NCI-H774 (cell line): Measurements from ENCODE around the gene SCNN1B.
"Not testable (repeated sequence)": the region's sequence is repeated elsewhere in the genome, so short reads cannot be mapped to it uniquely, and the experiment has no call there.

Source experiments
- DNase-seq: peaks from one replicate; lab custom pipeline; 2025; lab: John Stamatoyannopoulos, UW

SCNN1B gene

GRCh38 chr16:23381702-23382101 is 79.6 kb downstream of the SCNN1B start:
- DNase-seq: not testable (repeated sequence)

- DNase-seq: peak; percentile 23
Observed at GRCh38 chr16:23382279-23382678, 80.2 kb downstream of the SCNN1B start.

- DNase-seq: no peak
Observed at GRCh38 chr16:23383881-23384280, 81.8 kb downstream of the SCNN1B start.

- no peak for DNase-seq
Observed at GRCh38 chr16:23384878-23385277, 82.8 kb downstream of the SCNN1B start.

- DNase-seq: no peak
Observed at GRCh38 chr16:23385441-23385840, 83.3 kb downstream of the SCNN1B start.

GRCh38 chr16:23387666-23388065 is 85.6 kb downstream of the SCNN1B start:
- DNase-seq: no peak

- no peak for DNase-seq
Observed at GRCh38 chr16:23388786-23389185, 86.7 kb downstream of the SCNN1B start.

- no peak for DNase-seq
Observed at GRCh38 chr16:23389201-23389600, 87.1 kb downstream of the SCNN1B start.

- DNase-seq: not testable (repeated sequence)
Observed at GRCh38 chr16:23389936-23390335, 87.8 kb downstream of the SCNN1B start.

- DNase-seq: no peak
Observed at GRCh38 chr16:23391381-23392222, 89.5 kb downstream of the SCNN1B start.

GRCh38 chr16:23392223-23392600 is 90.1 kb downstream of the SCNN1B start:
- DNase-seq: no peak

GRCh38 chr16:23394141-23394831 is 92.2 kb downstream of the SCNN1B start:
- no peak for DNase-seq

GRCh38 chr16:23395732-23396131 is 93.6 kb downstream of the SCNN1B start:
- no peak for DNase-seq

GRCh38 chr16:23397464-23397863 is 95.4 kb downstream of the SCNN1B start:
- no peak for DNase-seq

GRCh38 chr16:23398987-23399805 is 97.1 kb downstream of the SCNN1B start:
- no peak for DNase-seq

- not testable (repeated sequence) for DNase-seq
Observed at GRCh38 chr16:23400447-23400846, 98.3 kb downstream of the SCNN1B start.

- DNase-seq: no peak
Observed at GRCh38 chr16:23401139-23401538, 99.0 kb downstream of the SCNN1B start.

- DNase-seq: no peak
Observed at GRCh38 chr16:23402100-23402499, 100.0 kb downstream of the SCNN1B start.

GRCh38 chr16:23403547-23403946 is 101.4 kb downstream of the SCNN1B start:
- DNase-seq: no peak

- no peak for DNase-seq
Observed at GRCh38 chr16:23406024-23406423, 103.9 kb downstream of the SCNN1B start.

- DNase-seq: no peak
Observed at GRCh38 chr16:23406546-23407240, 104.6 kb downstream of the SCNN1B start.
